MM.1S (cell line): Measurements from ENCODE around the gene RABL3.
"Not testable (repeated sequence)": the region's sequence is repeated elsewhere in the genome, so short reads cannot be mapped to it uniquely, and the experiment has no call there.

Source experiments
- DNase-seq: peaks from one replicate; pipeline ENCODE4 v3.0.0-alpha.2; 2015
- H2AFZ ChIP-seq: fragments of 300-600 bp; sonication (generic); 2 replicates; pipeline ENCODE4 v1.6.0; 2016; ENCODE audit warnings: antibody characterized with exemption, low read length
- H3F3A ChIP-seq: fragments of 300-600 bp; sonication (generic); 2 replicates; pipeline ENCODE4 v1.6.1; 2016; ENCODE audit warnings: mild to moderate bottlenecking, antibody characterized with exemption, low read length, moderate library complexity, mixed read lengths; ENCODE audit not compliant: insufficient read depth
- H3K27ac ChIP-seq: fragments of 300-600 bp; sonication (generic); 2 replicates; pipeline ENCODE4 v1.5.1; 2016; ENCODE audit warnings: mild to moderate bottlenecking, low read length
- H3K27me3 ChIP-seq: fragments of 300-600 bp; sonication (generic); replicated peaks from 2 replicates; pipeline ENCODE4 v1.6.0; 2016; ENCODE audit warnings: low read length; ENCODE audit not compliant: insufficient read depth
- H3K36me3 ChIP-seq: fragments of 300-600 bp; sonication (generic); replicated peaks from 2 replicates; pipeline ENCODE4 v1.6.1; 2016; ENCODE audit warnings: mild to moderate bottlenecking, low read length, mixed read lengths; ENCODE audit not compliant: insufficient read depth
- H3K4me1 ChIP-seq: fragments of 300-600 bp; sonication (generic); 2 replicates; pipeline ENCODE4 v1.6.1; 2016; ENCODE audit warnings: low read length, mixed read lengths
- H3K4me2 ChIP-seq: fragments of 300-600 bp; sonication (generic); 2 replicates; pipeline ENCODE4 v1.6.0; 2016; ENCODE audit warnings: low read depth, low read length
- H3K4me3 ChIP-seq: fragments of 300-600 bp; sonication (generic); 2 replicates; pipeline ENCODE4 v1.5.1; 2016; ENCODE audit warnings: low read length, mixed read lengths
- H3K79me2 ChIP-seq: fragments of 300-600 bp; sonication (generic); 2 replicates; pipeline ENCODE4 v1.6.1; 2016; ENCODE audit warnings: mixed run types, low read length, mixed read lengths
- H3K9ac ChIP-seq: fragments of 300-600 bp; sonication (generic); 2 replicates; pipeline ENCODE4 v1.6.1; 2016; ENCODE audit warnings: low read length, mixed read lengths
- H3K9me2 ChIP-seq: fragments of 300-600 bp; sonication (generic); replicated peaks from 2 replicates; pipeline ENCODE4 v1.6.1; 2016; ENCODE audit warnings: mild to moderate bottlenecking, low read length, mixed read lengths; ENCODE audit not compliant: insufficient read depth
- H3K9me3 ChIP-seq: fragments of 300-600 bp; sonication (generic); replicated peaks from 2 replicates; pipeline ENCODE4 v1.6.1; 2016; ENCODE audit warnings: mild to moderate bottlenecking, low read length, mixed read lengths; ENCODE audit not compliant: insufficient read depth
- H4K20me1 ChIP-seq: fragments of 300-600 bp; sonication (generic); 2 replicates; pipeline ENCODE4 v1.6.1; 2016; ENCODE audit warnings: mild to moderate bottlenecking, low read length, moderate library complexity, mixed read lengths; ENCODE audit not compliant: insufficient read depth
- CTCF ChIP-seq: fragments of 300-600 bp; sonication (generic); IDR thresholded peaks from 2 replicates; pipeline ENCODE4 v1.5.1; 2016; ENCODE audit warnings: antibody characterized with exemption, low read length, mixed read lengths
- EZH2 ChIP-seq: fragments of 300-600 bp; sonication (generic); optimal IDR thresholded peaks from 2 replicates; pipeline ENCODE3; 2017; ENCODE audit warnings: low read depth, mild to moderate bottlenecking, antibody characterized with exemption, low read length, mixed read lengths
- EZH2phosphoT487 ChIP-seq: fragments of 300-600 bp; sonication (generic); IDR thresholded peaks from 2 replicates; pipeline ENCODE4 v1.6.1; 2018; ENCODE audit warnings: antibody characterized with exemption, low read length

The RABL3 gene

GRCh38 chr3:120641696-120642246, 100.5 kb downstream of the RABL3 start:
- Histone ChIP-seq H3K79me2 (no peaks in the 10 kb centered on the region), H3K4me2 (no peak overlapping the region)
- no peak for TF ChIP-seq EZH2
- no peak for TF ChIP-seq CTCF
- no peak for TF ChIP-seq EZH2phosphoT487

GRCh38 chr3:120640231-120640630, 102.1 kb downstream of the RABL3 start:
- Histone ChIP-seq H3F3A (no peaks in the 10 kb centered on the region), H3K9me2 (no peaks in the 10 kb centered on the region), H3K27me3 (no peaks in the 10 kb centered on the region), H3K4me2 (no peak overlapping the region), H2AFZ (no peak overlapping the region), H3K9me3 (no peaks in the 10 kb centered on the region), H3K4me3 (no peak overlapping the region), H3K4me1 (no peaks in the 10 kb centered on the region), H3K36me3 (no peaks in the 10 kb centered on the region), H3K9ac (no peak overlapping the region), H4K20me1 (no peaks in the 10 kb centered on the region), H3K79me2 (no peaks in the 10 kb centered on the region), H3K27ac (no peak overlapping the region)
- no peak for DNase-seq
- TF ChIP-seq EZH2phosphoT487 = no peak
- no peak for TF ChIP-seq CTCF
- TF ChIP-seq EZH2 = no peak

More at GRCh38 chr3:120641696-120642246, 100.5 kb downstream of the RABL3 start:
- no peak overlapping the region for H3K27ac ChIP-seq
- H3K36me3 ChIP-seq = no peaks in the 10 kb centered on the region
- no peaks in the 10 kb centered on the region for H3K9me2 ChIP-seq
- H3K4me1 ChIP-seq = no peaks in the 10 kb centered on the region
- no peaks in the 10 kb centered on the region for H3K9me3 ChIP-seq
- no peak for DNase-seq
- H4K20me1 ChIP-seq = no peaks in the 10 kb centered on the region
- H3K4me3 ChIP-seq = no peak overlapping the region
- no peak overlapping the region for H2AFZ ChIP-seq
- no peaks in the 10 kb centered on the region for H3K27me3 ChIP-seq
- H3F3A ChIP-seq = no peaks in the 10 kb centered on the region
- no peak overlapping the region for H3K9ac ChIP-seq

GRCh38 chr3:120638820-120639219, 103.5 kb downstream of the RABL3 start:
- not testable (repeated sequence) for H3K4me1 ChIP-seq, H3K9me3 ChIP-seq, H3K4me3 ChIP-seq

GRCh38 chr3:120637851-120638559, 104.3 kb downstream of the RABL3 start:
- Histone ChIP-seq H3F3A (no peaks in the 10 kb centered on the region), H3K4me2 (no peak overlapping the region), H3K27ac (no peak overlapping the region), H3K27me3 (no peaks in the 10 kb centered on the region), H3K9ac (no peak overlapping the region), H3K9me3 (no peaks in the 10 kb centered on the region), H3K36me3 (no peaks in the 10 kb centered on the region), H3K79me2 (no peaks in the 10 kb centered on the region), H4K20me1 (no peaks in the 10 kb centered on the region), H3K4me1 (no peaks in the 10 kb centered on the region), H3K4me3 (no peak overlapping the region), H3K9me2 (no peaks in the 10 kb centered on the region), H2AFZ (no peak overlapping the region)
- TF ChIP-seq EZH2 = no peak
- TF ChIP-seq CTCF = no peak
- TF ChIP-seq EZH2phosphoT487 = no peak
- no peak for DNase-seq

More at GRCh38 chr3:120638820-120639219, 103.5 kb downstream of the RABL3 start:
- not testable (repeated sequence) for DNase-seq, H3K27ac ChIP-seq, H3K36me3 ChIP-seq, H4K20me1 ChIP-seq, H3K4me2 ChIP-seq, H3K79me2 ChIP-seq, H3K9me2 ChIP-seq, H2AFZ ChIP-seq, H3F3A ChIP-seq, H3K9ac ChIP-seq, H3K27me3 ChIP-seq
